GM12878 (cell line): ENCODE measurements around the gene TOP1. TPM values are rescaled to one million over a fixed set of nuclear protein-coding genes. Genes with fewer than 3 reads are reported as not detected.
A peak's percentile ranks its signal among the peaks of the same experiment; 100 is the strongest.

Experiments
- HDGF ChIP-seq: fragments of 450-650 bp; IDR thresholded peaks from 2 replicates; pipeline ENCODE4 v1.6.1; 2016; ENCODE audit warnings: antibody characterized with exemption
- KAT2A ChIP-seq: conservative IDR thresholded peaks from 2 replicates; pipeline ENCODE4 v1.6.1; 2011; ENCODE audit warnings: low read depth, low read length; ENCODE audit not compliant: control insufficient read depth
- MYB ChIP-seq: fragments of 150-350 bp; IDR thresholded peaks from 2 replicates; pipeline ENCODE4 v1.6.1; 2014; ENCODE audit warnings: mild to moderate bottlenecking, low read depth, low read length, borderline replicate concordance
- NFIC ChIP-seq: IDR thresholded peaks from 2 replicates; pipeline ENCODE4 v1.6.1; 2012; ENCODE audit warnings: low read depth, mild to moderate bottlenecking, inconsistent platforms, low read length, moderate library complexity
- RUNX3 ChIP-seq: IDR thresholded peaks from 2 replicates; pipeline ENCODE4 v1.6.1; 2012; ENCODE audit warnings: low read length, inconsistent platforms
- TCF12 ChIP-seq: IDR thresholded peaks from 2 replicates; pipeline ENCODE4 v1.6.1; 2011; ENCODE audit warnings: low read depth, mild to moderate bottlenecking, low read length
- polyA plus RNA-seq, 11 experiments: library from polyadenylated mRNA; depleted of rRNA in 4 of 11; unstranded in 6 of 11; stranded (reverse) in 5 of 11; fragments of >200 nt; fragmentation: Nextera tagmentation in 4 of 11; fragmentation: Illumina TruSeq in 1 of 11; extraction: Ambion mirVana in 4 of 11; extraction: Trizol in 1 of 11; gene quantifications; 1 replicate in 1 of 11; 2 replicates in 10 of 11; pipeline versions ENCODE4 v1.2.1 to v1.2.3, GENCODE V29; 2011 to 2016; ENCODE audit warnings: inconsistent platforms in 2 of 11, missing spikeins in 2 of 11, low read depth in 1 of 11
- total RNA-seq, 4 experiments: library from RNA; depleted of rRNA in 3 of 4; stranded (reverse); fragments of >200 nt in 3 of 4; fragmentation: Illumina TruSeq in 1 of 4; extraction: Trizol in 1 of 4; gene quantifications; 2 replicates each; pipeline versions ENCODE4 v1.2.1 to v1.2.3, GENCODE V29; 2013 to 2021
- TF ChIP-seq, protein P1 (sequence below): fragments of 150-350 bp; IDR thresholded peaks from 2 replicates; pipeline ENCODE4 v1.6.1; 2016; ENCODE audit warnings: low read depth, low read length
- TF ChIP-seq, protein P2 (sequence below): fragments of 450-650 bp; IDR thresholded peaks from 2 replicates; pipeline ENCODE4 v1.6.1; 2017; ENCODE audit warnings: low read depth, mild to moderate bottlenecking, moderate library complexity
- TF ChIP-seq, protein P3 (sequence below): fragments of 450-650 bp; IDR thresholded peaks from 2 replicates; pipeline ENCODE4 v1.6.1; 2018; ENCODE audit warnings: mild to moderate bottlenecking, low read depth, moderate library complexity; ENCODE audit not compliant: partially characterized antibody

TOP1 gene
- total and polyA plus RNA-seq, 10 of the 15 experiments (the other 5 are each of a cell fraction or from before 2014, with no cell fraction given) = 21.5 to 128 (median 47.3) TPM

DNA sequence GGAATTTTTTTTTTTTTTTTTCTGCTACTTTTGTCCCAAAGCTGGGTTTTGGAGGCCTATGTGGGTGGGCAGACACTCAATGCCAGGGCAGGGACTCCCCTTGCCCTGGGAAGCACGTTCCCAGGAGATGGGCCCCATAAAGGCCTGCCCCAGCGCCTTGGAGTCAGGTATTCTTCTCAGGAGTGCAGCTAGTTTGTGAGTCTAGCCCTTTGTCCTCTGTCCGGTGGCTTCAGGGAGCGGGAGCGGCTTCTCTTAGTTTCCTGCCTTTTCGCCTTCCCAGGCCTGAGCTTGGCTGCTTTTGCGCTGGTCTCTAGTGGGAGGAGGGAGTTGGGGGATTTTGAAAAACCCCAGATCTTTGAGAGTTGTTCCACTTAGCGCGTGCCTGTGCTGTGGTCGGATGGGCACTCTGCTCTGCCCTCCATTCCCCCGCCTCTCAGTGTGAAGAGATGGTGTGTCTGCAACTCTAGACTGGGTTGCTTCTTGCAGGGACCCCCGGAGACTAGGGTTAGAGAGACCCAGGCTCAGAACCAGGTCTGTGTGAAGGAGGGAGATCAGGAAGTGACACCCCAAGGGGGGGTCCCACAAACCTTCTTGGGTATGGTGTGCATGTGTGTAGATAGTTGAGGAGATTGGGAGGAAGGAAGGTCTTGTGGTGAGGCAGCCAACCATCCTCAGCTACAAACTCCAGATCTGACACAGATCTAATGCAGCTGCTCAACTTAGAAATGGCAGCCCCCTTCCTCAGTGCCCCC is 110.0 kb downstream of the TOP1 start (continued):
- no peak for TF ChIP-seq HDGF
- TF ChIP-seq, protein P1, sequence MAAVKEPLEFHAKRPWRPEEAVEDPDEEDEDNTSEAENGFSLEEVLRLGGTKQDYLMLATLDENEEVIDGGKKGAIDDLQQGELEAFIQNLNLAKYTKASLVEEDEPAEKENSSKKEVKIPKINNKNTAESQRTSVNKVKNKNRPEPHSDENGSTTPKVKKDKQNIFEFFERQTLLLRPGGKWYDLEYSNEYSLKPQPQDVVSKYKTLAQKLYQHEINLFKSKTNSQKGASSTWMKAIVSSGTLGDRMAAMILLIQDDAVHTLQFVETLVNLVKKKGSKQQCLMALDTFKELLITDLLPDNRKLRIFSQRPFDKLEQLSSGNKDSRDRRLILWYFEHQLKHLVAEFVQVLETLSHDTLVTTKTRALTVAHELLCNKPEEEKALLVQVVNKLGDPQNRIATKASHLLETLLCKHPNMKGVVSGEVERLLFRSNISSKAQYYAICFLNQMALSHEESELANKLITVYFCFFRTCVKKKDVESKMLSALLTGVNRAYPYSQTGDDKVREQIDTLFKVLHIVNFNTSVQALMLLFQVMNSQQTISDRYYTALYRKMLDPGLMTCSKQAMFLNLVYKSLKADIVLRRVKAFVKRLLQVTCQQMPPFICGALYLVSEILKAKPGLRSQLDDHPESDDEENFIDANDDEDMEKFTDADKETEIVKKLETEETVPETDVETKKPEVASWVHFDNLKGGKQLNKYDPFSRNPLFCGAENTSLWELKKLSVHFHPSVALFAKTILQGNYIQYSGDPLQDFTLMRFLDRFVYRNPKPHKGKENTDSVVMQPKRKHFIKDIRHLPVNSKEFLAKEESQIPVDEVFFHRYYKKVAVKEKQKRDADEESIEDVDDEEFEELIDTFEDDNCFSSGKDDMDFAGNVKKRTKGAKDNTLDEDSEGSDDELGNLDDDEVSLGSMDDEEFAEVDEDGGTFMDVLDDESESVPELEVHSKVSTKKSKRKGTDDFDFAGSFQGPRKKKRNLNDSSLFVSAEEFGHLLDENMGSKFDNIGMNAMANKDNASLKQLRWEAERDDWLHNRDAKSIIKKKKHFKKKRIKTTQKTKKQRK = no peak
- peak; percentile 70 for TF ChIP-seq RUNX3
- TF ChIP-seq TCF12 = peak; percentile 73; the same call in 1 of the 2 replicates
- TF ChIP-seq, protein P2, sequence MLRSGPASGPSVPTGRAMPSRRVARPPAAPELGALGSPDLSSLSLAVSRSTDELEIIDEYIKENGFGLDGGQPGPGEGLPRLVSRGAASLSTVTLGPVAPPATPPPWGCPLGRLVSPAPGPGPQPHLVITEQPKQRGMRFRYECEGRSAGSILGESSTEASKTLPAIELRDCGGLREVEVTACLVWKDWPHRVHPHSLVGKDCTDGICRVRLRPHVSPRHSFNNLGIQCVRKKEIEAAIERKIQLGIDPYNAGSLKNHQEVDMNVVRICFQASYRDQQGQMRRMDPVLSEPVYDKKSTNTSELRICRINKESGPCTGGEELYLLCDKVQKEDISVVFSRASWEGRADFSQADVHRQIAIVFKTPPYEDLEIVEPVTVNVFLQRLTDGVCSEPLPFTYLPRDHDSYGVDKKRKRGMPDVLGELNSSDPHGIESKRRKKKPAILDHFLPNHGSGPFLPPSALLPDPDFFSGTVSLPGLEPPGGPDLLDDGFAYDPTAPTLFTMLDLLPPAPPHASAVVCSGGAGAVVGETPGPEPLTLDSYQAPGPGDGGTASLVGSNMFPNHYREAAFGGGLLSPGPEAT = 0 out of 2 replicates have a peak, but pooled peaks have one; percentile 20
- TF ChIP-seq, protein P3, sequence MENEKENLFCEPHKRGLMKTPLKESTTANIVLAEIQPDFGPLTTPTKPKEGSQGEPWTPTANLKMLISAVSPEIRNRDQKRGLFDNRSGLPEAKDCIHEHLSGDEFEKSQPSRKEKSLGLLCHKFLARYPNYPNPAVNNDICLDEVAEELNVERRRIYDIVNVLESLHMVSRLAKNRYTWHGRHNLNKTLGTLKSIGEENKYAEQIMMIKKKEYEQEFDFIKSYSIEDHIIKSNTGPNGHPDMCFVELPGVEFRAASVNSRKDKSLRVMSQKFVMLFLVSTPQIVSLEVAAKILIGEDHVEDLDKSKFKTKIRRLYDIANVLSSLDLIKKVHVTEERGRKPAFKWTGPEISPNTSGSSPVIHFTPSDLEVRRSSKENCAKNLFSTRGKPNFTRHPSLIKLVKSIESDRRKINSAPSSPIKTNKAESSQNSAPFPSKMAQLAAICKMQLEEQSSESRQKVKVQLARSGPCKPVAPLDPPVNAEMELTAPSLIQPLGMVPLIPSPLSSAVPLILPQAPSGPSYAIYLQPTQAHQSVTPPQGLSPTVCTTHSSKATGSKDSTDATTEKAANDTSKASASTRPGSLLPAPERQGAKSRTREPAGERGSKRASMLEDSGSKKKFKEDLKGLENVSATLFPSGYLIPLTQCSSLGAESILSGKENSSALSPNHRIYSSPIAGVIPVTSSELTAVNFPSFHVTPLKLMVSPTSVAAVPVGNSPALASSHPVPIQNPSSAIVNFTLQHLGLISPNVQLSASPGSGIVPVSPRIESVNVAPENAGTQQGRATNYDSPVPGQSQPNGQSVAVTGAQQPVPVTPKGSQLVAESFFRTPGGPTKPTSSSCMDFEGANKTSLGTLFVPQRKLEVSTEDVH = no peak
- TF ChIP-seq KAT2A = no peak
- TF ChIP-seq MYB = no peak
- no peak for TF ChIP-seq NFIC
